Fibroblast of lung (primary cell): ENCODE measurements around the gene OAS3. TPM values are rescaled to one million over a fixed set of nuclear protein-coding genes. Genes with fewer than 3 reads are reported as not detected.

Experiments
- DNase-seq, 2 donors: peaks; one replicate each; pipeline versions ENCODE4 v3.0.0 to v3.0.0-alpha.2; 2010; ENCODE audit warnings: low read depth in 2 of 2
- H2AFZ ChIP-seq: 2 replicates; pipeline ENCODE4 v1.5.1; 2012; ENCODE audit warnings: low read length, control low read depth, inconsistent platforms
- H3K27ac ChIP-seq: 2 replicates; pipeline ENCODE4 v1.5.1; 2011; ENCODE audit warnings: low read length, control low read depth; ENCODE audit not compliant: insufficient read depth
- H3K27me3 ChIP-seq: 2 replicates; pipeline ENCODE4 v1.5.1; 2011; ENCODE audit warnings: mild to moderate bottlenecking, low read length; ENCODE audit not compliant: control insufficient read depth, insufficient read depth
- H3K36me3 ChIP-seq: 2 replicates; pipeline ENCODE4 v1.5.1; 2011; ENCODE audit warnings: low read length; ENCODE audit not compliant: control insufficient read depth, insufficient read depth
- H3K4me1 ChIP-seq: 2 replicates; pipeline ENCODE4 v1.5.1; 2011; ENCODE audit warnings: low read length; ENCODE audit not compliant: control insufficient read depth, insufficient read depth; ENCODE audit errors: extremely low read depth
- H3K4me2 ChIP-seq: 2 replicates; pipeline ENCODE4 v1.5.1; 2011; ENCODE audit warnings: low read length, control low read depth; ENCODE audit not compliant: insufficient read depth; ENCODE audit errors: extremely low read depth
- H3K4me3 ChIP-seq, 4 experiments: fragments of 200-600 bp in 1 of 4; sonication (generic) in 1 of 4; replicated peaks in 1 of 4; 2 replicates each; pipeline ENCODE4 v1.5.1; 2011 to 2016; ENCODE audit warnings: low read length in 4 of 4, low read depth in 3 of 4, mild to moderate bottlenecking in 3 of 4, control low read depth in 2 of 4, inconsistent platforms in 1 of 4, mixed read lengths in 1 of 4; ENCODE audit not compliant: insufficient read depth in 1 of 4; ENCODE audit errors: control extremely low read depth in 1 of 4
- H3K79me2 ChIP-seq: 2 replicates; pipeline ENCODE4 v1.5.1; 2012; ENCODE audit warnings: mild to moderate bottlenecking, low read length, inconsistent platforms; ENCODE audit not compliant: control insufficient read depth, insufficient read depth
- H3K9ac ChIP-seq: 2 replicates; pipeline ENCODE4 v1.5.1; 2011; ENCODE audit warnings: mild to moderate bottlenecking, low read length, control low read depth; ENCODE audit not compliant: insufficient read depth
- H3K9me3 ChIP-seq: 2 replicates; pipeline ENCODE4 v1.5.1; 2012; ENCODE audit warnings: low read depth, low read length; ENCODE audit not compliant: control insufficient read depth, insufficient read depth
- H4K20me1 ChIP-seq: 2 replicates; pipeline ENCODE4 v1.5.1; 2011; ENCODE audit warnings: low read length; ENCODE audit not compliant: control insufficient read depth, insufficient read depth; ENCODE audit errors: extremely low read depth
- CTCF ChIP-seq, 2 donors: IDR thresholded peaks in 1 of 2; conservative IDR thresholded peaks in 1 of 2; 1 replicate in 1 of 2; 2 replicates in 1 of 2; pipeline ENCODE4 v1.5.1; 2011 to 2012; ENCODE audit warnings: low read length in 2 of 2, control low read depth in 1 of 2, inconsistent platforms in 1 of 2, low read depth in 1 of 2, mild to moderate bottlenecking in 1 of 2
- EZH2 ChIP-seq: IDR thresholded peaks from 2 replicates; pipeline ENCODE4 v1.5.1; 2012; ENCODE audit warnings: low read length, control low read depth, mild to moderate bottlenecking; ENCODE audit errors: missing control alignments
- polyA plus RNA-seq, 2 donors: library from polyadenylated mRNA; depleted of rRNA in 1 of 2; stranded (reverse) in 1 of 2; unstranded in 1 of 2; fragments of >200 nt; gene quantifications; 2 replicates each; pipeline ENCODE4 v1.2.1, GENCODE V29; 2011 to 2012; ENCODE audit warnings: missing spikeins in 1 of 2
- total RNA-seq: library from RNA; depleted of rRNA; stranded (reverse); fragments of >200 nt; gene quantifications from 2 replicates; pipeline ENCODE4 v1.2.1, GENCODE V29; 2014

The OAS3 gene
- total and polyA plus RNA-seq, 2 donors (not counting 1 experiment from before 2014, with no cell fraction given): 3.5 to 7.0 TPM

GRCh38 chr12:112933129-112933505, 5.2 kb upstream of the OAS3 start:
- Histone ChIP-seq H3K4me3 (no peak overlapping the region), H3K36me3 (no peaks in the 10 kb centered on the region), H3K4me1 (no peaks in the 10 kb centered on the region), H3K79me2 (no peaks in the 10 kb centered on the region), H4K20me1 (no peaks in the 10 kb centered on the region), H2AFZ (no peak overlapping the region), H3K9ac (no peak overlapping the region), H3K9me3 (no peaks in the 10 kb centered on the region), H3K27me3 (no peaks in the 10 kb centered on the region), H3K4me2 (no peak overlapping the region), H3K27ac (no peak overlapping the region)
- no peak for DNase-seq
- TF ChIP-seq EZH2 (no peak), CTCF (conservative IDR thresholded peaks at IDR 0.05 in 1 of 2, IDR thresholded peaks at IDR 0.05 in 1 of 2; ENCODE audit: low read depth in 1 of 2, low read length in 2 of 2) (no peak)

GRCh38 chr12:112936264-112936663, 2.0 kb upstream of the OAS3 start:
- Histone ChIP-seq H3K27ac (no peak overlapping the region), H3K27me3 (no peaks in the 10 kb centered on the region), H3K36me3 (no peaks in the 10 kb centered on the region), H3K9me3 (no peaks in the 10 kb centered on the region), H2AFZ (no peak overlapping the region), H3K9ac (no peak overlapping the region), H3K79me2 (no peaks in the 10 kb centered on the region), H4K20me1 (no peaks in the 10 kb centered on the region), H3K4me2 (no peak overlapping the region), H3K4me3 (no peak overlapping the region), H3K4me1 (peaks cover 7% of the 10 kb centered on the region)
- no peak for DNase-seq
- no peak for TF ChIP-seq CTCF (conservative IDR thresholded peaks at IDR 0.05 in 1 of 2, IDR thresholded peaks at IDR 0.05 in 1 of 2; ENCODE audit: low read depth in 1 of 2, low read length in 2 of 2)
- TF ChIP-seq EZH2: no peak

GRCh38 chr12:112936927-112937326, 1.3 kb upstream of the OAS3 start:
- H4K20me1 ChIP-seq: no peaks in the 10 kb centered on the region
- no peak for DNase-seq
- H3K36me3 ChIP-seq: no peaks in the 10 kb centered on the region
- H3K27me3 ChIP-seq: no peaks in the 10 kb centered on the region
- H3K9me3 ChIP-seq: no peaks in the 10 kb centered on the region
- H3K27ac ChIP-seq: no peak overlapping the region
- H3K4me3 ChIP-seq: no peak overlapping the region
- no peak overlapping the region for H3K4me2 ChIP-seq
- no peak overlapping the region for H2AFZ ChIP-seq
- no peak for TF ChIP-seq CTCF (conservative IDR thresholded peaks at IDR 0.05 in 1 of 2, IDR thresholded peaks at IDR 0.05 in 1 of 2; ENCODE audit: low read depth in 1 of 2, low read length in 2 of 2)
- TF ChIP-seq EZH2: no peak
- peaks cover 7% of the 10 kb centered on the region for H3K4me1 ChIP-seq
- no peaks in the 10 kb centered on the region for H3K79me2 ChIP-seq
- H3K9ac ChIP-seq: no peak overlapping the region
